PFSK-1 (cell line): Measurements from ENCODE around the gene YWHAH.

Experiments used
- FOXP2 ChIP-seq: optimal IDR thresholded peaks from 2 replicates; pipeline ENCODE3; 2011; ENCODE audit warnings: borderline replicate concordance, control low read depth, inconsistent platforms; ENCODE audit not compliant: insufficient read depth; ENCODE audit errors: extremely low read length, extremely low read depth
- POLR2AphosphoS5 ChIP-seq: IDR thresholded peaks from 2 replicates; pipeline ENCODE4 v1.6.1; 2012; ENCODE audit warnings: low read depth, mild to moderate bottlenecking, control low read depth, low read length, moderate library complexity
- SIN3A ChIP-seq: IDR thresholded peaks from 2 replicates; pipeline ENCODE4 v1.6.1; 2012; ENCODE audit warnings: mild to moderate bottlenecking, low read length, moderate library complexity, borderline replicate concordance; ENCODE audit not compliant: insufficient read depth
- TAF1 ChIP-seq: IDR thresholded peaks from 2 replicates; pipeline ENCODE4 v1.6.1; 2012; ENCODE audit warnings: low read length, control low read depth, borderline replicate concordance; ENCODE audit not compliant: insufficient read depth
- TF ChIP-seq, protein P1 (sequence below), 2 experiments: IDR thresholded peaks; 2 replicates each; pipeline versions ENCODE4 v1.6.1 to v1.8.0; 2011 to 2012; ENCODE audit warnings: low read depth in 2 of 2, low read length in 2 of 2, control low read depth in 1 of 2, inconsistent platforms in 1 of 2, mild to moderate bottlenecking in 1 of 2, moderate library complexity in 1 of 2; ENCODE audit not compliant: insufficient read depth in 1 of 2

The YWHAH gene

DNA sequence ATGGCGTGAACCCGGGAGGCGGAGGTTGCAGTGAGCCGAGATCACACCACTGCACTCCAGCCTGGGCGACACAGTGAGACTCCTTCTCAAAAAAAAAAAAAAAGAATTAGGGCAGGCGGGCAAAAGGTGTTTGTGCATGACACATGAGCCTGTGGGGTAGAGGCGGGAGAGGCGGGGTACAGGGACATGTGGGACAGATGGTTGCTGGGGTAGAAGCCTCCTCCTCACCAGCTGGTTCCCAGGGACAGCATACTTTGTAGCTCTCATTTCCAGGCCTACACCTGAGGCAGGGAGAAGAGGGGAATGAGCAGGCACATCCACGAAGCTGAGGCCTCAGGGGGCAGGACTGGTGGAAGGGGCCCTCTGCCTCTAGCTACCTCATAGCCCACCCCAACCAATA is 23.7 kb downstream of the YWHAH start:
- TF ChIP-seq, protein P1, sequence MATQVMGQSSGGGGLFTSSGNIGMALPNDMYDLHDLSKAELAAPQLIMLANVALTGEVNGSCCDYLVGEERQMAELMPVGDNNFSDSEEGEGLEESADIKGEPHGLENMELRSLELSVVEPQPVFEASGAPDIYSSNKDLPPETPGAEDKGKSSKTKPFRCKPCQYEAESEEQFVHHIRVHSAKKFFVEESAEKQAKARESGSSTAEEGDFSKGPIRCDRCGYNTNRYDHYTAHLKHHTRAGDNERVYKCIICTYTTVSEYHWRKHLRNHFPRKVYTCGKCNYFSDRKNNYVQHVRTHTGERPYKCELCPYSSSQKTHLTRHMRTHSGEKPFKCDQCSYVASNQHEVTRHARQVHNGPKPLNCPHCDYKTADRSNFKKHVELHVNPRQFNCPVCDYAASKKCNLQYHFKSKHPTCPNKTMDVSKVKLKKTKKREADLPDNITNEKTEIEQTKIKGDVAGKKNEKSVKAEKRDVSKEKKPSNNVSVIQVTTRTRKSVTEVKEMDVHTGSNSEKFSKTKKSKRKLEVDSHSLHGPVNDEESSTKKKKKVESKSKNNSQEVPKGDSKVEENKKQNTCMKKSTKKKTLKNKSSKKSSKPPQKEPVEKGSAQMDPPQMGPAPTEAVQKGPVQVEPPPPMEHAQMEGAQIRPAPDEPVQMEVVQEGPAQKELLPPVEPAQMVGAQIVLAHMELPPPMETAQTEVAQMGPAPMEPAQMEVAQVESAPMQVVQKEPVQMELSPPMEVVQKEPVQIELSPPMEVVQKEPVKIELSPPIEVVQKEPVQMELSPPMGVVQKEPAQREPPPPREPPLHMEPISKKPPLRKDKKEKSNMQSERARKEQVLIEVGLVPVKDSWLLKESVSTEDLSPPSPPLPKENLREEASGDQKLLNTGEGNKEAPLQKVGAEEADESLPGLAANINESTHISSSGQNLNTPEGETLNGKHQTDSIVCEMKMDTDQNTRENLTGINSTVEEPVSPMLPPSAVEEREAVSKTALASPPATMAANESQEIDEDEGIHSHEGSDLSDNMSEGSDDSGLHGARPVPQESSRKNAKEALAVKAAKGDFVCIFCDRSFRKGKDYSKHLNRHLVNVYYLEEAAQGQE (IDR thresholded peaks at IDR 0.05; ENCODE audit: insufficient read depth in 1 of 2, low read depth in 2 of 2, low read length in 2 of 2), result no peak
- no peak for TF ChIP-seq SIN3A
- TF ChIP-seq POLR2AphosphoS5, result no peak
- TF ChIP-seq TAF1, result no peak
- TF ChIP-seq FOXP2, result no peak

DNA sequence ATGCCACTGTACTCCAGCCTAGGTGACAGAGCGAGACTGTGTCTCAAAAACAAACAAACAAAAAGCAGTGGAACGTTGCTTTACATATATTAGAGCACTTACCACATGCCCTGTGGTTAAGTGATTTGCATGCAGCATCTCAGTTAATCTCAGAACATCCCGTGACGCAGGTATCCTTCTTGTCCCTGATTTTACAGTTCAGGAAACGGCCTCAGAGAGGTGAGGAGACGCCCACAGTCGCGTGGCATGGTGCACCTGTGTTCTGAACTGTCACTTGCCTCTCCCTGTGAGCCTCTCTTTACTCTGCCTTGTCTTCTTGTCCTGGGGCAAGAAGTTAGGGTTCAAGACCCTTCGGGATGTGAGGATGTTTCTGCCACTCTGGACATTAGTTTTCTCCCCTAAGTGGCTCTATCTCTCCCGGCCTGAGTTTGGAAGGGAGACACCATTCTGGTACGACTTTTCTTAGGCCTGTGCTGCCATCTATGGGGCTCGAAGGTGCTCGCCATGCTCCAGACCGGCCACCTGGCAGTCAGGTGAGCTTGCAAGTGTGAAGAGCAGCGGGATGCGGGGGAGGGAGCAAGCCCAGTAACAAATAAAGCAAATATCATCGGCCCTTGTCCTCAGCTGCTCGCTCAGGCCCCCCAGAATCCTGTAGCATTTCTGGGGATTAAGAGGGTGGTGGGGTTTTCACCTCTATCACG is 25.6 kb downstream of the YWHAH start:
- TF ChIP-seq TAF1 (no peak), FOXP2 (no peak), SIN3A (no peak), POLR2AphosphoS5 (no peak)
- TF ChIP-seq, protein P1 (IDR thresholded peaks at IDR 0.05; ENCODE audit: insufficient read depth in 1 of 2, low read depth in 2 of 2, low read length in 2 of 2), result no peak

DNA sequence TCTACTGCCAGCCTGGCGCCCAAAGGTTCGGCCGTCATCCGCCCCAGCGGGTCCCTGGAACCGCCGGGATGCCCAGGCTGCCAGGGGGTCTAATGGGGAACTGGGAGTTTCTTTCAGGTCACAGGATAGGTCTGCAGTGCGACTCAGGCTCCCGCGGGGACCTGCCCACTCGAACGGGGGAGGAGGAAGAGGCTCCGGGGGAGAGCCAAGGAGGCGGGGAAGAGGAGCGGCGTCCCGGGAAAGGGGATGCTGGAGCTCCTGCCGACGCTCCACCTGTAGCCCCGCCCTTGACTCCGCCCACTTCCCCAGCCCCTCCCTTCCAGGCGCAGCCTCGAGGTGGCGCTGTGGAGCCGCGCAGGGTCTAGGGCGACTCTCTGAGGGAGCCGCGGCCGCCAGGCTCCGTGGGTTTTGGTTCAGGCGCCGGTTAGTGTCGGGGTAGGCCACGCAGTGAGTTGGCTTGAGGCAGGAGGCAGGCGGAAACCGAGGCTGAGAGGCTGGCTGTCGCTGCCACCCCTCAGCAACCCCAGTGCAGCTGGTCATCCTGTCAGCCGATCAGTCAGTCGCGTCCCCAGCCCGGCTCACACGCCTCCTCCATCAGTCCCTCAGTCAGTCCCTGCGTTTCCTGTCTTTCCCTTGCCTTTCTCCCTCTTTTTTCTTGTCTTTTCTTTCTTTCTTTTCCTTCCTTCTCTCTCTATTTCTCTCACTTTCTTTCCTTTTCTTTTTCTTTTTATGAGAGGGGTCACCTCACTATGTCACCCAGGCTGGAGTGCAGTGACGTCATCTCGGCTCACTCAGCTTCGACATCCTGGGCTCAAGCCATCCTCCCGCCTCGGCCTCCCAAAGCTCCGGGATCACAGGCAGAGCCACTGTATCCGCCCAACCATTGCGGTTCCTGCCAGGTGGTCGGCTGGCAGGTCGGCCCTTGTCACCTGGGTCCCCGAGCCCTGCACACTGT is 26.4 kb downstream of the YWHAH start:
- TF ChIP-seq FOXP2, result peak; percentile 76
- TF ChIP-seq, protein P1 (IDR thresholded peaks at IDR 0.05; ENCODE audit: insufficient read depth in 1 of 2, low read depth in 2 of 2, low read length in 2 of 2), result no peak

DNA sequence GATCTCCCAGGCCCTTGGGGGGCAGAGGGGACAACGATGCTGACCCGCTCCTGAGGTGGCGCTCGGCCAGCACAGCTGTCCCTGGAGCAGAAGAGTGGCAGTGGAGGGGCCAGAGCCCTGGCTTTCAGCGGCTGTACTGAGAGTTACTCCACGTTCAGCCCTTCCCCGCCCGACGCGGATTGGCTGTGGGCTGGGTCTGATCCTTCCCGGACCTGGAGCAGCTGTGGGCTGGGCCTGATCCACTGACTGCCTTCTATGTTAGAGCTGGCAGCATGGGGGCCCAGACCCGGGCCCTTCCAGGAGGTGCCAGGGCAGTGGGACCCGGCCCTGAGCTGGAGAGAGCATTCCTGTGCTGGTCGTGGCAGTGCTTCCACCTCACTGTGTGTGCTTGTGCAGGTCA is 27.8 kb downstream of the YWHAH start:
- no peak for TF ChIP-seq TAF1
- TF ChIP-seq, protein P1 (IDR thresholded peaks at IDR 0.05; ENCODE audit: insufficient read depth in 1 of 2, low read depth in 2 of 2, low read length in 2 of 2), result no peak
- TF ChIP-seq FOXP2, result no peak
- TF ChIP-seq SIN3A, result no peak
- no peak for TF ChIP-seq POLR2AphosphoS5
